NCI-H146 (cell line): ENCODE measurements around the gene CNTN5.

ENCODE experiments used
- DNase-seq: peaks from one replicate; lab custom pipeline; 2025; lab: John Stamatoyannopoulos, UW

Gene CNTN5

DNA sequence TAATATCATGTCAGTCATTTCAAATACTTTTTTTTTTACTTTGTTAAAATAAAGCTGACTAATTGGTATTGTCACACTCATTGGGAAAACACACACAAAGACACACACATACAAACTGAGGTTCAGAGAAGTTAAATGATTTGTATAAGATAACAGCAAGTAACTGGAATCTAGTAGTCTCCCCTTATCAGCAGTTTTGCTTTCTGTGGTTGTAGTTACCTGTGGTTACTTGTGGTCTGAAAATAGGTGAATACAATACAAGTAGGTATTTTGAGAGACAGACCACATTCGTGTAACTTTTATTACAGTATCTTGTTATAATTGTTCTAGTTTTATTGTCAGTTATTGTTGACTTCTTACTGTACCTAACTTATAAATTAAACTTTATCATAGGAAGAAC is 610.9 kb downstream of the CNTN5 start:
- no peak for DNase-seq

DNA sequence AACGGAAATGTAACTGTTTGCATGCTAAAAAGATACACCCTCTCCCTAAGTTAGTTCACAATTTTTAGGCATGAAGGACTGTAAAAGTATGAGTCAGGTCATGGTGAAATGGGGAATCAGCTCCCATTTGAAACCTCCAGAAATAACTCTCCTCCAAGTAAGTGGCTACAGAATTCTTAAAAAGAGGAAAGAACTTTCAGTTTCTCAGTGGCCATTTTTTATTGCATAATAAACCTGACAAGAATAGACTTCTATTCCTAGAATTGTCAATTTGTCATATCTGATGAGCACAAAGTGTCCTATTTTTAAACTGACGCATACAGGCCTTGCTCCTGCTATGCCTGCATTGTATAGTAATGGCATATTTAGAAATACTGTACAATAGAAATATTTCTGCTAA is 612.2 kb downstream of the CNTN5 start:
- DNase-seq: no peak

DNA sequence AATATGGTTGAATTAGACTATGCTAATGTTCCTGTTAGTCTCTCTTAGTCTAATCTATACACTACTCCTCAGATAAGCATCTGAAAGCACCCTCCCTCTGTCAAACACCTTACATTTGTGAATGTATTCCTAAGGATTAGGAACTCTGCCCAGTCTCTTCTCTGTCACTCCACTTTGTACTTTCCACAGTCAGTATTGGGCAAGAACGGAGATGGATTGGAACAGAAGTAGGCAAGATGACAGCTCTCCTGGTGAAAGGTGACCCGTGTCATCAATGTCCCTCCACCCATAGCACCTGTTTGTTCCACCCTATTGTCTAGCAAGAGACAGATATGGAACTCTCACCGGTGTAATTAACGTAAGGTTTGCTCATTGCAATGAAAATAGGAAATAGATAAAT is 613.8 kb downstream of the CNTN5 start:
- DNase-seq: peak; percentile 43

- no peak for DNase-seq
Observed at GRCh38 chr11:99638073-99638553, 617.4 kb downstream of the CNTN5 start.

DNA sequence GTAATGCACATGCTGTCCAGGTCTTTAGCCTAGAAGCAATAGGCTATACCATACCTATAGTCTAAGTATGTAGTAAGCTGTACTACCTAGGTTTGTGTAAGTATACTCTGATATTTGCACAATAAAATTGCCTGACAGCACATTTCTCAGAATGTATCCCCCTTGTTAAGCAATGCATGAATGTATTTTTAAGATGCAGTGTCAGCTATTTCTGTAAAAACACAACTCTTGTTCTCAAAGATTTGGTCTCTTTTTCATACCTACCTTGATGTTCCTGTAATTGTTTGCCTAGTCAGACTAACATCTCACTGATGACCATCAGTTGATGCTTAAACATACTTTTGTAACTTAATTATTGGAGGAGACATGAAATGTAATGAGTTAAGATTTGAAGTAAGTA is 619.9 kb downstream of the CNTN5 start:
- no peak for DNase-seq

GRCh38 chr11:99645934-99646333 is 625.2 kb downstream of the CNTN5 start:
- DNase-seq: no peak

- no peak for DNase-seq
Observed at GRCh38 chr11:99670067-99670676, 649.4 kb downstream of the CNTN5 start.

DNA sequence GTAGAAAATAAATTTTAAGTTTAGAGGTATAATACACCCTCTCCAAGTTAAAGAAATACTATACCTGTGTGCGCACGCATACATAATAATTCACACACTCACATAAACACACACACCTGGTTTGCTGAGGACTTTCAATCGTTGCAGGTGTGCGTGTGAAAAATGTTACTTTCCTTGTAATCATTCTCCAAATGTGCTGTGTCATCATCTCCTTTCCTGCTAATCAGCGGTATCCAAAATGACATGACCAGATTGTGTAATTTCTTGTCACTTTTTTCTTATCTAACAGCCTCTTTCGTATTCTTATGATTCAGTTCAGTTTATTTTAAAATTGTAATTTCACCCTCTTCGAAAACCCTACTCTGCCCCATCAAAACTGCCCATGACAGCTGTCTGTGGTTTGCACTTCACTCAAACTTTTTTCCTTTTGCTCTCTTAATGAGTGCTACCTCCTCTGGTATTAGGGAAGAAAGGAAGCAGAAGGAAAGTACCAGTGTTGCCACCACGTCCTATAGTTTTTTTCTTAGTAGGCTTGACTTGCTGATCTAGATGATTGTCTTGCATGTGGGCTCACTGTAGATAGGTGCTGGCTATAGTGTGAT is 651.2 kb downstream of the CNTN5 start:
- DNase-seq: no peak

GRCh38 chr11:99676292-99676691 is 655.5 kb downstream of the CNTN5 start:
- no peak for DNase-seq

DNA sequence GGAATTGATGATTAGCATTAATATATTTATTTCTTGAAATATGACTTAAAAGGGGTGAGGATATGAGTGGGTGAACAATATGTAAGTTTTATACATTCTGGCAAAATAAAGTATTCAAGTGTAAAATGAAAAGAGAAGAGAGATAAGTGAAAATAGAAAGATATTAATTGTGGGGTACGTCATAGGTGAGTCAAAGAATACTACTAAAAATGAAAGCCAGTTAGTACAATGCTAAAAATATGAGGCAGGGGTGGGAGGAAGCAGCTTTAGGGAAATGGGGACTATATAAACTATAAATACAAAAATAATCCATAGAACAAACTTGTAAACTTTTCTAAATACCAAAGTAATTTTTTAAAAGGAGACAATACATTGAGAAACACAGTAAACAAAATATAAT is 661.4 kb downstream of the CNTN5 start:
- DNase-seq: no peak

DNA sequence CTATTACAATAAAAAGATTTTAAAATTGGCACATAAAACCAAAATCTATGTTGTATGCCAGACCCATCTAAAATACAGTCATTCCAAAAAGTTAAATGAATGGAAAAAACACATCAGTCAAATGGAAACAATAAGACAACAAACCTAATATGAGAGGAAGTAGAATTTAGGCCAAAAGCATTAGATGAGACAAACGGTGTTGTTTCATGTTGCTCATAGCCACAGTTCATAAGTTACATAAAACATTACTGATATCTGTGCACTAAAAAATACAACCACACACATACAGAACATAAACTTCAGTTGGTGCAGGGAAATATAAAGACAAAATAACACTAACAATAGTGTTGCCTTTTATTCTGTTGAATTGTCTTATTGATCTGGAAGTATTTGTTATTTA is 661.9 kb downstream of the CNTN5 start:
- DNase-seq: no peak

- DNase-seq: no peak
Observed at GRCh38 chr11:99683933-99684332, 663.2 kb downstream of the CNTN5 start.

- DNase-seq: no peak
Observed at GRCh38 chr11:99686838-99687237, 666.1 kb downstream of the CNTN5 start.

GRCh38 chr11:99687320-99687719 is 666.6 kb downstream of the CNTN5 start:
- DNase-seq: peak; percentile 1

DNA sequence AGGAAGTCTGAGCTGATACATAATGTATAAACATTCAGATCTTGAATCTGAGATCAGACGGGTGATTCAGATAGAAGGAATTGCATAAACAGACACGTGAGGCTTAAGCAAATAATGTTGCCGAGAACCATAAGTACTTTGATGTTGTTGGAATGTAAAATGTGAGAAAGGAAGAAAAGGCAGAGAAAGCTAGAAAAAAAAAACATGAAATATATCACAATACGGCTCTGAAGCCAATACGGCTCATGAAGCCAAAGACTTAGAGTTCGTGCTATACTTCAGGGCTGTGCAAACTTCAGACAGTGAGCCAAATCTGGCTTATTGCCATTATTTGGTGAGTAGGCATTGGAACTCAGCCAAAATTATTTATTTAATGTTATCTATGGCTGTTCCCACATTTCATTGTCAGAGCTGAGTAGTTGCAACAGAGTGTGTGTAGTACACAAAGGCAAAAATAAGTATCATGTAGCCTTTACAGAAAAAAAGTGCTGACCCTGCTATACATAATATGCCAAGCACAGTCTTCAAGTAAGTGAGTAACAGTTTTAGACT is 673.3 kb downstream of the CNTN5 start:
- no peak for DNase-seq

GRCh38 chr11:99695106-99695505 is 674.4 kb downstream of the CNTN5 start:
- DNase-seq: no peak

- DNase-seq: no peak
Observed at GRCh38 chr11:99706848-99707247, 686.1 kb downstream of the CNTN5 start.

DNA sequence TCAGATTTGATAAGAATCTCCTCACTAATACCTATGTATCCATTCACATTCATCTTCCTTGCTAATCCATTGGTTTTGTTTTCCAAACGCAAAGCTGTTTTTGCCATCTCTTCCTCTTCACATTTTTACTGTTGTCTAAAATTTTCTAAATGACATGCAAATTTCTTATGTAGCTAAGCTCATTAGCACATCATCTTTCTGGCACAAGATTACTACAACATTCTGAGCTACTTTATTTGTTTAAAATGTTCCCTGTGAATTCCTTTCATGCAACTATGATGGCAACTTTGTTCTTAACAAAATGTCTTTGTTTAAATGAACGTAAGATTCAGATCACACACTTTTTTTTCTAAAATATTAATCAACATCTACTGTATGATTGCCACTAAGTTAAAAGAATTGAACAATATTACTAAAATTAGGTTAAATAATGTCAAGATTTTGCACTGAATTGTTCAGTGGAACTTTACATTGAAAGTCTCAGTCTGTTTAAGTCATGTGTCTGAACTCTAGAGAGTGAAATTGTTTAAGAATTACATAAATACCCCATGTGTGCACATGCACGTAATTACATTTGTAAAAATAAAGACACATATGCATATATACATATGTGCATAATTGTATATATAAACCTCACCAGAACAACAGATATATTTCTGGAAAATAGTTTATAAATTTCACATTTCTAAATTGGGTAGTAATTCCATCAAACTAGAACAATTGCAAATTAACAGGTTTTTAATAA is 688.4 kb downstream of the CNTN5 start:
- no peak for DNase-seq

DNA sequence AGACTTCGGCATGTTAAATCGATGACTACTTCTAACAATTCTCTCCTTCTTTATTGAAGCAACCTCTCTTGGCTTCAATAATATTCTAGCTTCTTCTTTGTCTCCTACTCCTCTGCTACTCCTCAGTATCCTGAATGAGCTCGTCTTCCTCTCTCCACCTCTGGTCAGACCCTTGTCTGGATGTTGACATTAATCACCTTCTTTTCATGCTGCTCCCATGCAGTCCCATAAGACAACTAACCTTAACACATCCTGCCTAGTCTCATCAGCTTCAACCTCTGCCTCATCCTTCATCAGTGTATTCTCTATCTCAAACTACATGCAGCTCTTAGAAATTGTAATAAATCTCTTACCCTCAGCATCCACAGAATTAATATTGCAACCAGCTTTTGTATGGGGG is 695.6 kb downstream of the CNTN5 start:
- no peak for DNase-seq

GRCh38 chr11:99718291-99718690 is 697.5 kb downstream of the CNTN5 start:
- no peak for DNase-seq

DNA sequence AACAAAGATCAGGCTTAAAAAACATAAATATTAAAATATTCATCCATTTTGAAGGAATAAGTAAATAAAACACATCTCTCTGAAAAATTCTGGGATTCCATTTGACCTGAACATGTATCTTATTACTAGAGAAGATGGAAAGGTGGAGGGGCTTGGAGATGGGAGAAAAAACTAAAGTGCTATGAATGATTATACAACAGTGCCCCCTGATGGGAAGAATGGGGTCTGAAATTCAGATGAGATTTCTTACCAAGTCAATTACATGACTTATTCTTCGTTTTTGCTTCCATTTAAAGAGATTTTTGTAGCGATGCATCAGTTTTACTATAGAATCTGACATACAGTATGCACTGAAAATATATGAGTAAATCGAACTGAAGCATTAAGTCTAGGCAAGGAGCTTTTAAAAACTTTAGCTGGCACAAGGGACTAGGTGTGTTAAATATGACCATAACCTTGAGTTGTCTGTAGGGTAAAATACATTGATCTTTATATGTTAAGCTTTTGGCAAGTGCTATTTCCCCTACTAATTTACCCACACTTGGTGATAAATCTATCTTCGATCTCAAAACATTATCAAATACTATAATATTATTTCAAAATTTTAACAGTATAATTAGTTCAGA is 718.8 kb downstream of the CNTN5 start:
- peak; percentile 62 for DNase-seq

DNA sequence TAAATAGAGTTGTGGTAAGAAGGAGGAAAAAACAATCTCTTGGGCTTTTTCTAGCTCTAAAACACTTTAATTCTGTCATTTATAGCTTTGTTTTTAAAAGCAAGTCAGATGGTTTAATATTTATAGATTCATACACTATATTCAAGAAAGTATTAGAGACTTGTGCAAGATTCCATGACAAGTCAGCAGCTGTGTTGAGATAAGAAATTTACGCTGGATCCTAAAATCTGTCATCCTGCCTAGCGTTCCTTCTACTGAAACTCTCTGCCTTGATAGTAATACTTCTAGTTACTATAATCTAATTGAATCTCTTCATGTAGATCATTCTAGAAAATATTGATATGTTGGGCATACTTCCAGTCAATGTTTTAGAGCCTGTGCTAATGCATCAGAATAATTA is 721.8 kb downstream of the CNTN5 start:
- no peak for DNase-seq

- no peak for DNase-seq
Observed at GRCh38 chr11:99759787-99760186, 739.0 kb downstream of the CNTN5 start.
